A673 (cell line): ENCODE measurements around the gene UPP1. TPM values are rescaled to one million over a fixed set of nuclear protein-coding genes. Genes with fewer than 3 reads are reported as not detected.

Experiments
- BruUV-seq: library from RNA; stranded (reverse); fragments of 400-500 nt; replicated peaks from 2 replicates; lab custom pipeline; 2021; lab: Mats Ljungman, UMichigan
- CTCF ChIA-PET: fragments of 300-600 bp; sonication (Branson Sonifier 250); formaldehyde crosslinking; loops from one replicate; lab custom pipeline; 2022; ENCODE audit warnings: antibody characterized with exemption; lab: Charles Lee
- POLR2A ChIA-PET: fragments of 300-600 bp; sonication (Branson Sonifier 250); formaldehyde crosslinking; loops from one replicate; lab custom pipeline; 2022; ENCODE audit warnings: antibody characterized with exemption; ENCODE audit not compliant: low non-redundant PET; lab: Charles Lee
- DNase-seq: peaks from one replicate; pipeline ENCODE4 v3.0.0-alpha.2; 2015; ENCODE audit warnings: low spot score
- H3K27ac ChIP-seq: fragments of 200-600 bp; sonication (generic); 2 replicates; pipeline ENCODE4 v1.5.1; 2016; ENCODE audit warnings: mixed run types, low read depth, mild to moderate bottlenecking, mixed read lengths, antibody characterized with exemption, low read length; ENCODE audit not compliant: poor library complexity, severe bottlenecking
- H3K27me3 ChIP-seq: fragments of 200-600 bp; sonication (generic); replicated peaks from 2 replicates; pipeline ENCODE4 v1.6.1; 2017; ENCODE audit warnings: mixed run types, low read depth, mild to moderate bottlenecking, mixed read lengths, antibody characterized with exemption, low read length; ENCODE audit not compliant: insufficient read depth, poor library complexity
- H3K36me3 ChIP-seq: fragments of 200-600 bp; sonication (generic); 2 replicates; pipeline ENCODE4 v1.6.1; 2016; ENCODE audit warnings: mixed run types, mild to moderate bottlenecking, mixed read lengths, antibody characterized with exemption, low read length; ENCODE audit not compliant: insufficient read depth, poor library complexity, severe bottlenecking
- H3K4me1 ChIP-seq: fragments of 200-600 bp; sonication (generic); 2 replicates; pipeline ENCODE4 v1.6.1; 2017; ENCODE audit warnings: mixed run types, mild to moderate bottlenecking, mixed read lengths, antibody characterized with exemption, low read length; ENCODE audit not compliant: insufficient read depth, poor library complexity, severe bottlenecking
- H3K4me3 ChIP-seq: fragments of 200-600 bp; sonication (generic); 2 replicates; pipeline ENCODE4 v1.5.1; 2016; ENCODE audit warnings: low read depth, mixed run types, mild to moderate bottlenecking, mixed read lengths, low read length; ENCODE audit not compliant: poor library complexity, severe bottlenecking
- H3K9me3 ChIP-seq: fragments of 200-600 bp; sonication (generic); 2 replicates; pipeline ENCODE4 v1.6.1; 2016; ENCODE audit warnings: mixed run types, low read depth, mild to moderate bottlenecking, mixed read lengths, antibody characterized with exemption, low read length; ENCODE audit not compliant: poor library complexity, severe bottlenecking
- EZH2 ChIP-seq: fragments of 200-600 bp; sonication (generic); IDR thresholded peaks from 2 replicates; pipeline ENCODE4 v1.6.1; 2017; ENCODE audit warnings: borderline replicate concordance, low read depth, mild to moderate bottlenecking, mixed read lengths, antibody characterized with exemption, low read length; ENCODE audit not compliant: poor library complexity, severe bottlenecking
- intact Hi-C: fragments of 100-400 bp; cut with micrococcal nuclease; formaldehyde crosslinking; loops from one replicate; pipeline ENCODE4 v1.10.0; 2022; ENCODE audit not compliant: unreplicated experiment
- total RNA-seq: library from RNA; stranded (reverse); gene quantifications from 2 replicates; pipeline ENCODE4 v1.2.3, GENCODE V29; 2021
- TF ChIP-seq, protein P1 (sequence below): fragments of 300-800, 200-600 bp; sonication (generic); conservative IDR thresholded peaks from 2 replicates; pipeline ENCODE4 v1.5.1; 2017; ENCODE audit warnings: low read depth, mild to moderate bottlenecking, antibody characterized with exemption, low read length, moderate library complexity, mixed read lengths

Gene UPP1
- total RNA-seq, 1 experiment from 2014 or later = 5.5 TPM

- CTCF ChIA-PET = no interaction called here
- H3K27me3 ChIP-seq = no peaks in the 10 kb centered on the region
- BruUV-seq = no TSS peak
- no peak for DNase-seq
- no peaks in the 10 kb centered on the region for H3K9me3 ChIP-seq
- no peaks in the 10 kb centered on the region for H3K4me1 ChIP-seq
- H3K4me3 ChIP-seq = no peak overlapping the region
- TF ChIP-seq, protein P1, sequence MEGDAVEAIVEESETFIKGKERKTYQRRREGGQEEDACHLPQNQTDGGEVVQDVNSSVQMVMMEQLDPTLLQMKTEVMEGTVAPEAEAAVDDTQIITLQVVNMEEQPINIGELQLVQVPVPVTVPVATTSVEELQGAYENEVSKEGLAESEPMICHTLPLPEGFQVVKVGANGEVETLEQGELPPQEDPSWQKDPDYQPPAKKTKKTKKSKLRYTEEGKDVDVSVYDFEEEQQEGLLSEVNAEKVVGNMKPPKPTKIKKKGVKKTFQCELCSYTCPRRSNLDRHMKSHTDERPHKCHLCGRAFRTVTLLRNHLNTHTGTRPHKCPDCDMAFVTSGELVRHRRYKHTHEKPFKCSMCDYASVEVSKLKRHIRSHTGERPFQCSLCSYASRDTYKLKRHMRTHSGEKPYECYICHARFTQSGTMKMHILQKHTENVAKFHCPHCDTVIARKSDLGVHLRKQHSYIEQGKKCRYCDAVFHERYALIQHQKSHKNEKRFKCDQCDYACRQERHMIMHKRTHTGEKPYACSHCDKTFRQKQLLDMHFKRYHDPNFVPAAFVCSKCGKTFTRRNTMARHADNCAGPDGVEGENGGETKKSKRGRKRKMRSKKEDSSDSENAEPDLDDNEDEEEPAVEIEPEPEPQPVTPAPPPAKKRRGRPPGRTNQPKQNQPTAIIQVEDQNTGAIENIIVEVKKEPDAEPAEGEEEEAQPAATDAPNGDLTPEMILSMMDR = no peak
- no peak for TF ChIP-seq EZH2
- H3K36me3 ChIP-seq = no peaks in the 10 kb centered on the region
- intact Hi-C loops = no loop called here
- POLR2A ChIA-PET = no interaction called here
- H3K27ac ChIP-seq = no peak overlapping the region
Observed at GRCh38 chr7:48150086-48150485, 61.0 kb downstream of the UPP1 start.

- CTCF ChIA-PET = interaction anchor here (0.6 to 1.1 kb wide), 5 partner anchors 14 to 242 kb away, joined by 3 to 5 read pairs (median 4); no protein-coding TSS in a partner anchor
- Histone ChIP-seq H3K9me3 (no peaks in the 10 kb centered on the region), H3K4me1 (no peaks in the 10 kb centered on the region), H3K36me3 (no peaks in the 10 kb centered on the region), H3K27me3 (no peaks in the 10 kb centered on the region), H3K27ac (no peak overlapping the region), H3K4me3 (no peak overlapping the region)
- no TSS peak for BruUV-seq
- peak; percentile 61 for DNase-seq
- POLR2A ChIA-PET = no interaction called here
- intact Hi-C loops = loop anchor here (2.0 kb wide), 1 partner anchor 210 kb away; no protein-coding TSS in a partner anchor
- TF ChIP-seq EZH2 = no peak
- TF ChIP-seq, protein P1 = peak; percentile 71
Observed at GRCh38 chr7:48154792-48155413, 65.8 kb downstream of the UPP1 start.

Other genes starting within 250 kb of the UPP1 start
- not detected in 2 replicates for gene PKD1L1, start 140.8 kb upstream of the UPP1 start, total RNA-seq
- gene HUS1, start 109.7 kb upstream of the UPP1 start, total RNA-seq = 42.3 and 53.3 TPM in 2 replicates
- gene SUN3, start 60.2 kb upstream of the UPP1 start, total RNA-seq = not detected in 2 replicates
- not detected in 2 replicates for gene C7orf57, start 53.7 kb upstream of the UPP1 start, total RNA-seq
- gene ABCA13, start 82.2 kb downstream of the UPP1 start, total RNA-seq = 10.2 and 15.6 TPM in 2 replicates